ENCODE measurements around the gene AMH. TPM values are rescaled to one million over a fixed set of nuclear protein-coding genes. Genes with fewer than 3 reads are reported as not detected.

Gene AMH
- total RNA-seq, 2 donors from 2014 or later = 0.92 to 0.95 TPM

DNA sequence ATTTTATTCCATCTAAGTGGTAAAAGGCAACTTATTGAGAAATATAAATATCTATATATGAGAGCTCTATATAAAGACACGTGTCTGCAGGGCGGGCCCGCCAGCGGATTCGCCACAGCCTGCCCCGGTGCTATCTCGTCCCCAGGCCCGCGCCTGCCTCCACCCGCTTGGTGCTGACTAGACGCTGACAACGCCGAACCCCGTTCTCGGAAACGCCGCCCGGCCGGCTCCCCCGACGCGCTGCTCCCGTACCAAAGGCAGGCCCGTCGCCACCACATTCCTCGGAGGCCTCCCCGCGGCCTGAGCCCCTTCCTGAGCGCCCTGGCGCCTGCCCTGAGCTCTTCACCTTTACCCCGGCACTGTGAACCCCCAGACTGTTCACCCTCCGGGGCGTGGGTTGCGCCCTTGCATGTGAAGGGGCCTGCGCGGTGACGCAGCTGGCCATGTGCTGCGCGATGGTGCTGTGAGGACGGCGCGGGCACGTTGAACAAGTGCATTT, 19.0 kb upstream of the AMH start:
- Histone ChIP-seq H3K27me3 (replicated peaks; ENCODE audit: insufficient read depth) (no peaks in the 10 kb centered on the region), H3K27ac (no peak overlapping the region), H3K4me3 (no peak overlapping the region), H3K4me1 (ENCODE audit: control insufficient read depth in 1 of 2, low read depth in 2 of 2) (peaks cover 3 to 18% of the 10 kb centered on the region in 2 donors), H3K9me3 (no peaks in the 10 kb centered on the region), H3K36me3 (peaks cover 34% of the 10 kb centered on the region)
- DNase-seq (ENCODE audit: low spot score) (no peak), ATAC-seq (ENCODE audit: insufficient number of reproducible peaks, low FRiP score, low read depth) (no peak)
- TF ChIP-seq, protein P1, sequence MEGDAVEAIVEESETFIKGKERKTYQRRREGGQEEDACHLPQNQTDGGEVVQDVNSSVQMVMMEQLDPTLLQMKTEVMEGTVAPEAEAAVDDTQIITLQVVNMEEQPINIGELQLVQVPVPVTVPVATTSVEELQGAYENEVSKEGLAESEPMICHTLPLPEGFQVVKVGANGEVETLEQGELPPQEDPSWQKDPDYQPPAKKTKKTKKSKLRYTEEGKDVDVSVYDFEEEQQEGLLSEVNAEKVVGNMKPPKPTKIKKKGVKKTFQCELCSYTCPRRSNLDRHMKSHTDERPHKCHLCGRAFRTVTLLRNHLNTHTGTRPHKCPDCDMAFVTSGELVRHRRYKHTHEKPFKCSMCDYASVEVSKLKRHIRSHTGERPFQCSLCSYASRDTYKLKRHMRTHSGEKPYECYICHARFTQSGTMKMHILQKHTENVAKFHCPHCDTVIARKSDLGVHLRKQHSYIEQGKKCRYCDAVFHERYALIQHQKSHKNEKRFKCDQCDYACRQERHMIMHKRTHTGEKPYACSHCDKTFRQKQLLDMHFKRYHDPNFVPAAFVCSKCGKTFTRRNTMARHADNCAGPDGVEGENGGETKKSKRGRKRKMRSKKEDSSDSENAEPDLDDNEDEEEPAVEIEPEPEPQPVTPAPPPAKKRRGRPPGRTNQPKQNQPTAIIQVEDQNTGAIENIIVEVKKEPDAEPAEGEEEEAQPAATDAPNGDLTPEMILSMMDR (IDR thresholded peaks at IDR 0.05) = no peak

DNA sequence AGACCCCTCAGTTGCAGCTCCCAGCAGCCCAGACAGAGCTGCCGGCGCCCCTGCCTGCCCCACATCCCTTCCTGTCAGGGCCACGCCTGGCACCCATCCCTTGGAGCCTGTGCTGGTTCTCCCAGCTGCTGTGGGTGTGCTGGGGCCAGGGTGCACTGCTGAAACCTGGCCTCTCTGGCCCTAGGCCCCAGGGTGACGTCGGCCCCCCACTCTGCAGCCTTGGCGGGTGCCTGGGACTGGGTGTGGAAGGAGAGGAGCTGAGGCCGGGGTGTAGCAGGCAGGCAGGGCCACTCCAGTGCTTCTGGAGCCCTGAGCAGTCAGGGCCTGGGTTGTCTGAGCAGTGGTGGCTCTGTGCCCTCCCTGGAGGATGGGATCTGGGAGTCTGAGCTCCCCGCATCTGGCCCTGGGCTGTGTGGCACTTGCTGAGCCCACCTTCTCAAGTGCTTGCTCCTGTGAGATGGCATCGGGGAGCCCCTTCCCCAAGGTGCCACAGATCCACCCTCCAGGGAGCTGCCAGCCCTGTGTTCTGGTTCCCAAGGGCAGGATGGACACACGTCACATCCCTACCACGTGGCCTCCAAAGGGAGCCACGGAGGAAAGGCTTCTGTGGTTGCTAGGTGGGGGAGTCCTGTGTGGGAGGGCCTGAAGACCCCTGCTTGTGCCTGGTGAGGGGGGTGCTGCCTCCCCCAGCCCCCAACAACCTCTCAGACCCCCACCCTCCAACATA, 18.2 kb upstream of the AMH start:
- H3K27ac ChIP-seq = no peak overlapping the region
- H3K4me3 ChIP-seq = no peak overlapping the region
- no peak for DNase-seq (ENCODE audit: low spot score)
- TF ChIP-seq, protein P1 (IDR thresholded peaks at IDR 0.05) = no peak
- no peaks in the 10 kb centered on the region for H3K27me3 ChIP-seq (replicated peaks; ENCODE audit: insufficient read depth)
- H3K4me1 ChIP-seq (ENCODE audit: control insufficient read depth in 1 of 2, low read depth in 2 of 2) = peaks cover 3 to 22% of the 10 kb centered on the region in 2 donors
- no peak for ATAC-seq (ENCODE audit: insufficient number of reproducible peaks, low FRiP score, low read depth)
- no peaks in the 10 kb centered on the region for H3K9me3 ChIP-seq
- H3K36me3 ChIP-seq = peaks cover 32% of the 10 kb centered on the region

DNA sequence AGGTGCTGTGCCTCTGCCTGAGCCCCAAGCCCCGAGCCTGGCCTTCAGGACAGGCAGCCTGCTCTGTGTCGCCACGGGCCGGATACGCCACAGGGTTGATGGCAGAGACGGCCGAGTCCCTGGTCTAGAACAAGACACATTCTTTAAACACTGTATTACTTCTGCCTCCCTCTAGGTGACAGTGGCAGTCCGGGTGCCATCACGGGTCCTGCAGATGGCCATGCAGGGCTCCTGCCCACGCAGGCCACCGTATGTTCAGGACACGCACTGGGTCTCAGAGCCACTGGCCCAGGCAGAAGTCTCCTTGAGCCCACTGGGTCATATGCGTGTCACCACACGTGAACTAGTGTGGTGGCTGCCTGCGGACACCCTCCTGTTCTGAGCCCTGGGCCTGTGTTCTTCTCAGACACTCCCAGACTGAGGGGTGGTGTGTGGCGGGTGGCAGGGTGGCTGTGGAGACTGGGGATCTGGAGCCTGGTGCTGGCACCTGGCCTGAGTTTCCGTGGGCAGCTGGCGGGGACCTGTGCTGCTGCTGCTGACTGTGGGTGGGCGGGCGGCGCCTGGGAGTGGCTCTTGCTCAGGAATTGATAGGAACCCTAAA, 17.4 kb upstream of the AMH start:
- H3K27ac ChIP-seq = no peak overlapping the region
- no peaks in the 10 kb centered on the region for H3K9me3 ChIP-seq
- H3K36me3 ChIP-seq = peaks cover 24% of the 10 kb centered on the region
- ATAC-seq (ENCODE audit: insufficient number of reproducible peaks, low FRiP score, low read depth) (no peak), DNase-seq (ENCODE audit: low spot score) (no peak)
- TF ChIP-seq, protein P1 (IDR thresholded peaks at IDR 0.05) = no peak
- peaks cover 3 to 22% of the 10 kb centered on the region in 2 donors for H3K4me1 ChIP-seq (ENCODE audit: control insufficient read depth in 1 of 2, low read depth in 2 of 2)
- H3K27me3 ChIP-seq (replicated peaks; ENCODE audit: insufficient read depth) = no peaks in the 10 kb centered on the region
- no peak overlapping the region for H3K4me3 ChIP-seq

DNA sequence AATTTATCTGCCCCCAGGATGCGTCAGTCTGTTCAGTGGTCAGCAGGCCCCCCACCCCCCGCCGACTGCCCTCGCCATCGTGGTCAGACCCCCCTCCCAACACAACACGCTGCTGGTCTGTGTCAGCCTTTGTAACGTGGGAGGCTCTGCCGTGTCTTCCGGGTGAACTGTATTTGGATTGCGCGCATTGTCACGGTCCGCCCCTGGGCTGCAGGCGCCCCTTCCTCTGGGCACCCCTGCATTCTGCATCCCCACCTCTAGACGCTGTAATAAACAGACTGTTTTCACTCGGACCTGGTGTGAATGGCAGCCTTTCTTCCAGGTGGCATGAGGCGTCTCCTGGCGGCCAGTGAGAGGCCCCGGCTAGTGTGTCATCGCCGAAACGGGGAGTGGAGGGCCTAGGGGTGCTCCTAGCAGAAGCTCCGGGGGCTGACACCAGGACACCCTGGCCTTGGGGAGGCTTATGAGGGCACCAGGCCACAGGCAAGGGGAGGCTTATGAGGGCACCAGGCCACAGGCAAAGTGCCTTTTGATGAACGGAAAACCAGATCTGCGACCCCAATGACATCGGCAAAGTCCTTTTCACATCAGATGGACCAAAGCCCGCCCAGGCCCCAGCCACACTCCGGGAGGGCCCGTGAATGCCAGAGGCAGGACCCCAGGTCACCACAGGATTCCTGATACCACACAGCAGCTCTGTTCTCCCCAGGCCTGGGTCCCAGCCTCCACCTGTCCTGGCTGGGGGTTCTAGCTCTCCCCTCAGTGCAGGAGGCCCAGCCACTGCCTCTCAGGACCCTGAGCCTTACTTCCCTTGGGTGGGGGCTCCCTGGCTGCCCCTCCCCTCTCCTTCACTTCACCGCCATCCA, 16.6 kb upstream of the AMH start:
- no peak overlapping the region for H3K4me3 ChIP-seq
- no peaks in the 10 kb centered on the region for H3K27me3 ChIP-seq (replicated peaks; ENCODE audit: insufficient read depth)
- TF ChIP-seq, protein P1 (IDR thresholded peaks at IDR 0.05) = no peak
- peaks cover 20% of the 10 kb centered on the region for H3K36me3 ChIP-seq
- H3K4me1 ChIP-seq (ENCODE audit: control insufficient read depth in 1 of 2, low read depth in 2 of 2) = peaks cover 6 to 28% of the 10 kb centered on the region in 2 donors
- H3K9me3 ChIP-seq = no peaks in the 10 kb centered on the region
- no peak overlapping the region for H3K27ac ChIP-seq
- DNase-seq (ENCODE audit: low spot score) (no peak), ATAC-seq (ENCODE audit: insufficient number of reproducible peaks, low FRiP score, low read depth) (no peak)
